ENCODE measurements around the gene SLC38A4. TPM values are rescaled to one million over a fixed set of nuclear protein-coding genes. Genes with fewer than 3 reads are reported as not detected.

Gene SLC38A4
- total RNA-seq, 2 donors from 2014 or later: 2.0 to 8.0 TPM

- Histone ChIP-seq H3K4me3 (no peak overlapping the region), H3K9me3 (no peaks in the 10 kb centered on the region), H3K4me1 (peaks cover 16% of the 10 kb centered on the region), H3K27me3 (no peaks in the 10 kb centered on the region), H3K36me3 (replicated peaks in 1 of 2; ENCODE audit: insufficient read depth in 1 of 2, low read depth in 2 of 2) (no peaks in the 10 kb centered on the region), H3K27ac (no peak overlapping the region)
- ATAC-seq: no peak
- intact Hi-C loops (cut with DNase I): no loop called here
- 73 to 89% methylated on average over 3 of the region's 3 CpGs for WGBS, 2 donors
- no peak for DNase-seq
- TF ChIP-seq POLR2A (IDR thresholded peaks at IDR 0.05) (no peak), CTCF (IDR thresholded peaks at IDR 0.05) (no peak)
Observed at GRCh38 chr12:46786774-46787173, 39.0 kb downstream of the SLC38A4 start.

GRCh38 chr12:46785382-46785781 is 40.4 kb downstream of the SLC38A4 start:
- no peak overlapping the region for H3K27ac ChIP-seq
- ATAC-seq: no peak
- intact Hi-C loops (cut with DNase I): no loop called here
- no peaks in the 10 kb centered on the region for H3K27me3 ChIP-seq
- peaks cover 16% of the 10 kb centered on the region for H3K4me1 ChIP-seq
- TF ChIP-seq POLR2A (IDR thresholded peaks at IDR 0.05) (no peak), CTCF (IDR thresholded peaks at IDR 0.05) (no peak)
- no peaks in the 10 kb centered on the region for H3K9me3 ChIP-seq
- 90 to 91% methylated on average over 3 of the region's 3 CpGs for WGBS, 2 donors
- DNase-seq: no peak
- H3K36me3 ChIP-seq (replicated peaks in 1 of 2; ENCODE audit: insufficient read depth in 1 of 2, low read depth in 2 of 2): no peaks in the 10 kb centered on the region
- H3K4me3 ChIP-seq: no peak overlapping the region

GRCh38 chr12:46783871-46784270 is 41.9 kb downstream of the SLC38A4 start:
- intact Hi-C loops (cut with DNase I): no loop called here
- ATAC-seq (no peak), DNase-seq (no peak)
- no peaks in the 10 kb centered on the region for H3K27me3 ChIP-seq
- H3K4me1 ChIP-seq: peaks cover 16% of the 10 kb centered on the region
- H3K9me3 ChIP-seq: no peaks in the 10 kb centered on the region
- TF ChIP-seq CTCF (IDR thresholded peaks at IDR 0.05) (no peak), POLR2A (IDR thresholded peaks at IDR 0.05) (no peak)
- H3K4me3 ChIP-seq: no peak overlapping the region
- 76 to 79% methylated on average over 5 of the region's 5 CpGs for WGBS, 2 donors
- H3K27ac ChIP-seq: no peak overlapping the region
- no peaks in the 10 kb centered on the region for H3K36me3 ChIP-seq (replicated peaks in 1 of 2; ENCODE audit: insufficient read depth in 1 of 2, low read depth in 2 of 2)

- no peaks in the 10 kb centered on the region for H3K27me3 ChIP-seq
- TF ChIP-seq POLR2A (IDR thresholded peaks at IDR 0.05) (no peak), CTCF (IDR thresholded peaks at IDR 0.05) (no peak)
Observed at GRCh38 chr12:46779879-46780278, 45.9 kb downstream of the SLC38A4 start.

GRCh38 chr12:46779063-46779462 is 46.7 kb downstream of the SLC38A4 start:
- Histone ChIP-seq H3K4me1 (peaks cover 14% of the 10 kb centered on the region), H3K9me3 (no peaks in the 10 kb centered on the region), H3K27me3 (no peaks in the 10 kb centered on the region), H3K27ac (no peak overlapping the region), H3K36me3 (replicated peaks in 1 of 2; ENCODE audit: insufficient read depth in 1 of 2, low read depth in 2 of 2) (no peaks in the 10 kb centered on the region), H3K4me3 (no peak overlapping the region)
- ATAC-seq (no peak), DNase-seq (no peak)
- intact Hi-C loops (cut with DNase I): no loop called here
- 94 to 95% methylated on average over 1 of the region's 1 CpG for WGBS, 2 donors
- TF ChIP-seq CTCF (IDR thresholded peaks at IDR 0.05) (no peak), POLR2A (IDR thresholded peaks at IDR 0.05) (no peak)

More at GRCh38 chr12:46779879-46780278, 45.9 kb downstream of the SLC38A4 start:
- no peaks in the 10 kb centered on the region for H3K9me3 ChIP-seq
- peaks cover 18% of the 10 kb centered on the region for H3K4me1 ChIP-seq
- no peak overlapping the region for H3K27ac ChIP-seq
- H3K36me3 ChIP-seq (replicated peaks in 1 of 2; ENCODE audit: insufficient read depth in 1 of 2, low read depth in 2 of 2): no peaks in the 10 kb centered on the region
- intact Hi-C loops (cut with DNase I): no loop called here
- ATAC-seq (no peak), DNase-seq (no peak)
- H3K4me3 ChIP-seq: no peak overlapping the region
